ENCODE data around the gene AAK1. TPM values are rescaled to one million over a fixed set of nuclear protein-coding genes. Genes with fewer than 3 reads are reported as not detected.
"Not testable (repeated sequence)": the region's sequence is repeated elsewhere in the genome, so short reads cannot be mapped to it uniquely, and the experiment has no call there.

Gene AAK1
- total RNA-seq, 1 donor from 2014 or later = 70.6 TPM

GRCh38 chr2:69659941-69660483 lies 16.5 kb upstream of the AAK1 start:
- no peak for DNase-seq (ENCODE audit: low read depth)

- no peak for DNase-seq (ENCODE audit: low read depth)
These were observed 15.8 kb upstream of the AAK1 start for GRCh38 chr2:69659349-69659748.

- peak; percentile 89 for DNase-seq (ENCODE audit: low read depth)
These were observed 8.7 kb upstream of the AAK1 start for GRCh38 chr2:69652206-69652605.

- DNase-seq (ENCODE audit: low read depth) = not testable (repeated sequence)
These were observed 3.7 kb upstream of the AAK1 start for GRCh38 chr2:69647196-69647595.

GRCh38 chr2:69646714-69647113 lies 3.2 kb upstream of the AAK1 start:
- DNase-seq (ENCODE audit: low read depth) = no peak

- no peak for DNase-seq (ENCODE audit: low read depth)
These were observed 2.4 kb upstream of the AAK1 start for GRCh38 chr2:69645921-69646320.

- DNase-seq (ENCODE audit: low read depth) = no peak
These were observed 1.5 kb upstream of the AAK1 start for GRCh38 chr2:69645031-69645431.

GRCh38 chr2:69644506-69644979 lies 1.0 kb upstream of the AAK1 start:
- DNase-seq (ENCODE audit: low read depth) = no peak

GRCh38 chr2:69642709-69643601 lies 584 bp downstream of the AAK1 start:
- peak; percentile 77 for DNase-seq (ENCODE audit: low read depth)

GRCh38 chr2:69641887-69642708 lies 1.4 kb downstream of the AAK1 start:
- no peak for DNase-seq (ENCODE audit: low read depth)

- DNase-seq (ENCODE audit: low read depth) = no peak
These were observed 2.1 kb downstream of the AAK1 start for GRCh38 chr2:69641471-69641870.

- DNase-seq (ENCODE audit: low read depth) = no peak
These were observed 4.3 kb downstream of the AAK1 start for GRCh38 chr2:69639266-69639665.

GRCh38 chr2:69638630-69639029 lies 4.9 kb downstream of the AAK1 start:
- no peak for DNase-seq (ENCODE audit: low read depth)

- DNase-seq (ENCODE audit: low read depth) = no peak
These were observed 5.6 kb downstream of the AAK1 start for GRCh38 chr2:69637923-69638322.

GRCh38 chr2:69636395-69636794 lies 7.1 kb downstream of the AAK1 start:
- no peak for DNase-seq (ENCODE audit: low read depth)

- no peak for DNase-seq (ENCODE audit: low read depth)
These were observed 8.1 kb downstream of the AAK1 start for GRCh38 chr2:69635432-69635831.

- DNase-seq (ENCODE audit: low read depth) = no peak
These were observed 9.2 kb downstream of the AAK1 start for GRCh38 chr2:69634196-69634821.

- DNase-seq (ENCODE audit: low read depth) = no peak
These were observed 12.1 kb downstream of the AAK1 start for GRCh38 chr2:69631402-69631801.

- DNase-seq (ENCODE audit: low read depth) = no peak
These were observed 13.5 kb downstream of the AAK1 start for GRCh38 chr2:69629921-69630608.

GRCh38 chr2:69628325-69629021 lies 15.1 kb downstream of the AAK1 start:
- DNase-seq (ENCODE audit: low read depth) = no peak
